ENCODE results near the gene MYO18B. TPM values are rescaled to one million over a fixed set of nuclear protein-coding genes. Genes with fewer than 3 reads are reported as not detected.

The MYO18B gene
- total and polyA plus RNA-seq, 2 of the 4 experiments (the other 2 are of a cell fraction) = under 0.01 TPM; not detected in 1

- no peak overlapping the region for H3K56ac ChIP-seq (ENCODE audit: extremely low read depth, insufficient read depth, low read length)
- H2AFZ ChIP-seq (replicated peaks; ENCODE audit: low read length, poor library complexity) = no peak overlapping the region
Measured at GRCh38 chr22:26035523-26035922, 293.5 kb downstream of the MYO18B start.

More at GRCh38 chr22:26035523-26035922, 293.5 kb downstream of the MYO18B start:
- dilution Hi-C loops (cut with HindIII; ENCODE audit: low sequenced_read_pairs, unreplicated experiment) = no loop called here
- DNase-seq (no peak), ATAC-seq (ENCODE audit: low read depth) (no peak)
- H3K9me1 ChIP-seq (ENCODE audit: insufficient read depth, low read length) = no peaks in the 10 kb centered on the region
- H4K5ac ChIP-seq (ENCODE audit: low read depth, low read length) = no peak overlapping the region
- no peak overlapping the region for H3K23ac ChIP-seq (ENCODE audit: low read depth, low read length)
- H2BK5ac ChIP-seq (ENCODE audit: low read depth, low read length, poor library complexity, severe bottlenecking) = no peak overlapping the region
- no peak overlapping the region for H3K27ac ChIP-seq (ENCODE audit: insufficient read depth, low read length)
- no peak overlapping the region for H3K4me2 ChIP-seq (ENCODE audit: low read depth, low read length)
- no peak overlapping the region for H3K9ac ChIP-seq (ENCODE audit: low read depth, low read length)
- no peak overlapping the region for H3K4ac ChIP-seq (ENCODE audit: low read depth, low read length)
- H2AK5ac ChIP-seq (ENCODE audit: low read depth, low read length) = no peak overlapping the region
- H3K18ac ChIP-seq (ENCODE audit: low read depth, low read length) = no peak overlapping the region
- no peak for TF ChIP-seq RCOR1 (IDR thresholded peaks at IDR 0.05; ENCODE audit: insufficient replicate concordance, low read length)
- TF ChIP-seq USF2 (IDR thresholded peaks at IDR 0.05; ENCODE audit: low read depth, low read length) = no peak
- TF ChIP-seq MXI1 (IDR thresholded peaks at IDR 0.05; ENCODE audit: borderline replicate concordance, low read depth, low read length) = no peak
- no peak for TF ChIP-seq BHLHE40 (IDR thresholded peaks at IDR 0.05; ENCODE audit: low read depth, low read length)
- TF ChIP-seq ELK1 (IDR thresholded peaks at IDR 0.05; ENCODE audit: borderline replicate concordance, low read depth, low read length) = no peak
- no peak for TF ChIP-seq CTCF (conservative IDR thresholded peaks at IDR 0.05; ENCODE audit: low read depth, low read length)
- no peak for TF ChIP-seq POLR2A (IDR thresholded peaks at IDR 0.05; ENCODE audit: low read depth, low read length)
- no peak for TF ChIP-seq RFX5 (IDR thresholded peaks at IDR 0.05; ENCODE audit: low read depth, low read length)
- TF ChIP-seq RAD21 (IDR thresholded peaks at IDR 0.05; ENCODE audit: low read length) = no peak
- TF ChIP-seq MAZ (IDR thresholded peaks at IDR 0.05; ENCODE audit: borderline replicate concordance, low read depth, low read length) = no peak
- no peak for TF ChIP-seq CHD1 (IDR thresholded peaks at IDR 0.05; ENCODE audit: low read depth, low read length)
- TF ChIP-seq NFE2L2 (IDR thresholded peaks at IDR 0.05; ENCODE audit: low read depth, low read length) = no peak
- no peak for TF ChIP-seq MAFK (IDR thresholded peaks at IDR 0.05; ENCODE audit: low read depth, low read length)
- no peak for TF ChIP-seq SMC3 (IDR thresholded peaks at IDR 0.05; ENCODE audit: low read depth, low read length)
- TF ChIP-seq FOS (IDR thresholded peaks at IDR 0.05; ENCODE audit: low read depth, low read length) = no peak
- in situ Hi-C loops (cut with MboI; ENCODE audit: low sequenced_read_pairs) = no loop called here
- no peak overlapping the region for H2BK15ac ChIP-seq (ENCODE audit: low read depth, low read length)
- no peak overlapping the region for H4K8ac ChIP-seq (ENCODE audit: low read depth in 2 of 2, low read length in 2 of 2)
- no peak overlapping the region for H3K14ac ChIP-seq (replicated peaks; ENCODE audit: low read depth, low read length)
- no peaks in the 10 kb centered on the region for H4K20me1 ChIP-seq (ENCODE audit: insufficient read depth, low read length)
- no peak overlapping the region for H2AK9ac ChIP-seq (replicated peaks; ENCODE audit: low read depth, low read length, poor library complexity)
- ChIA-PET POLR2A (ENCODE audit: unreplicated experiment) (no interaction called here), CTCF (no interaction called here)
- no peak overlapping the region for H2BK20ac ChIP-seq (ENCODE audit: low read depth, low read length)
- no peaks in the 10 kb centered on the region for H3K27me3 ChIP-seq (ENCODE audit: control insufficient read depth, insufficient read depth, low read length)
- no TSS peak for BruUV-seq (replicated peaks)
- H3K4me1 ChIP-seq (ENCODE audit: control insufficient read depth, insufficient read depth, low read length) = no peaks in the 10 kb centered on the region
- no peak overlapping the region for H2BK120ac ChIP-seq (ENCODE audit: low read depth, low read length)
- WGBS, 2 experiments (ENCODE audit: extremely low coverage in 2 of 2, insufficient read length in 1 of 2) = no CpG with 5 or more reads among the region's 3 CpGs
- H3K79me1 ChIP-seq (ENCODE audit: low read depth in 1 of 2, low read length in 2 of 2) = no peaks in the 10 kb centered on the region
- intact Hi-C loops (cut with micrococcal nuclease) = no loop called here
- H3K9me3 ChIP-seq (ENCODE audit: control insufficient read depth, insufficient read depth, low read length) = peaks cover 37% of the 10 kb centered on the region
- H3K4me3 ChIP-seq (ENCODE audit: insufficient read depth, low read depth, low read length) = no peak overlapping the region
- H4K91ac ChIP-seq (ENCODE audit: insufficient read depth, low read depth, low read length) = no peak overlapping the region
- no peaks in the 10 kb centered on the region for H3K36me3 ChIP-seq (ENCODE audit: control insufficient read depth, insufficient read depth, low read length)
